CD4-positive, alpha-beta T cell treated with Interleukin-17A for 1 hour (primary cell): ENCODE results near the gene RPRD1B.

Source experiments
- DNase-seq: peaks from one replicate; pipeline ENCODE4 v3.0.0-alpha.2; 2020

RPRD1B gene

GRCh38 chr20:38108986-38109541 lies 75.5 kb downstream of the RPRD1B start:
- DNase-seq = no peak

- no peak for DNase-seq
Measured at GRCh38 chr20:38109591-38110524, 76.3 kb downstream of the RPRD1B start.

- no peak for DNase-seq
Measured at GRCh38 chr20:38110525-38111178, 77.1 kb downstream of the RPRD1B start.

GRCh38 chr20:38111366-38112232 lies 78.1 kb downstream of the RPRD1B start:
- no peak for DNase-seq

GRCh38 chr20:38112261-38112929 lies 78.8 kb downstream of the RPRD1B start:
- DNase-seq = no peak

- DNase-seq = no peak
Measured at GRCh38 chr20:38112930-38113294, 79.4 kb downstream of the RPRD1B start.

- no peak for DNase-seq
Measured at GRCh38 chr20:38113401-38114325, 80.1 kb downstream of the RPRD1B start.

- no peak for DNase-seq
Measured at GRCh38 chr20:38114353-38114791, 80.8 kb downstream of the RPRD1B start.

GRCh38 chr20:38115205-38115604 lies 81.7 kb downstream of the RPRD1B start:
- no peak for DNase-seq

- DNase-seq = no peak
Measured at GRCh38 chr20:38115896-38116295, 82.3 kb downstream of the RPRD1B start.

GRCh38 chr20:38116409-38117165 lies 83.0 kb downstream of the RPRD1B start:
- no peak for DNase-seq

GRCh38 chr20:38117205-38117604 lies 83.7 kb downstream of the RPRD1B start:
- DNase-seq = no peak

GRCh38 chr20:38117635-38118034 lies 84.1 kb downstream of the RPRD1B start:
- no peak for DNase-seq

GRCh38 chr20:38119446-38119845 lies 85.9 kb downstream of the RPRD1B start:
- no peak for DNase-seq

GRCh38 chr20:38120625-38120988 lies 87.1 kb downstream of the RPRD1B start:
- no peak for DNase-seq

GRCh38 chr20:38121741-38122140 lies 88.2 kb downstream of the RPRD1B start:
- no peak for DNase-seq

- no peak for DNase-seq
Measured at GRCh38 chr20:38123021-38123587, 89.6 kb downstream of the RPRD1B start.

- DNase-seq = no peak
Measured at GRCh38 chr20:38125157-38126056, 91.9 kb downstream of the RPRD1B start.
